Measurements from ENCODE around the gene TTC29.
"Not testable (repeated sequence)": the region's sequence is repeated elsewhere in the genome, so short reads cannot be mapped to it uniquely, and the experiment has no call there.

Gene TTC29

GRCh38 chr4:146842876-146843275 is 102.8 kb downstream of the TTC29 start:
- H3K27ac ChIP-seq: no peak overlapping the region

GRCh38 chr4:146840731-146841130 is 104.9 kb downstream of the TTC29 start:
- no peak overlapping the region for H3K27ac ChIP-seq
- TF ChIP-seq ZFX (IDR thresholded peaks at IDR 0.05) (no peak), CTCF (conservative IDR thresholded peaks at IDR 0.05) (no peak)

More at GRCh38 chr4:146842876-146843275, 102.8 kb downstream of the TTC29 start:
- no peak for TF ChIP-seq ZFX (IDR thresholded peaks at IDR 0.05)
- TF ChIP-seq CTCF (conservative IDR thresholded peaks at IDR 0.05): no peak

GRCh38 chr4:146835096-146835495 is 110.6 kb downstream of the TTC29 start:
- TF ChIP-seq ZFX (IDR thresholded peaks at IDR 0.05) (no peak), CTCF (conservative IDR thresholded peaks at IDR 0.05) (no peak)
- no peak overlapping the region for H3K27ac ChIP-seq

GRCh38 chr4:146834263-146835034 is 111.2 kb downstream of the TTC29 start:
- no peak overlapping the region for H3K27ac ChIP-seq
- TF ChIP-seq ZFX (IDR thresholded peaks at IDR 0.05): no peak

GRCh38 chr4:146833530-146833929 is 112.1 kb downstream of the TTC29 start:
- no peak for TF ChIP-seq CTCF (conservative IDR thresholded peaks at IDR 0.05)

GRCh38 chr4:146822980-146823379 is 122.7 kb downstream of the TTC29 start:
- not testable (repeated sequence) for H3K27ac ChIP-seq

More at GRCh38 chr4:146833530-146833929, 112.1 kb downstream of the TTC29 start:
- H3K27ac ChIP-seq: no peak overlapping the region

- no peak overlapping the region for H3K27ac ChIP-seq
- TF ChIP-seq CTCF (conservative IDR thresholded peaks at IDR 0.05) (no peak), ZFX (IDR thresholded peaks at IDR 0.05) (no peak)
Measured at GRCh38 chr4:146814750-146815149, 130.9 kb downstream of the TTC29 start.

- no peak overlapping the region for H3K27ac ChIP-seq
- TF ChIP-seq ZFX (IDR thresholded peaks at IDR 0.05) (no peak), CTCF (conservative IDR thresholded peaks at IDR 0.05) (no peak)
Measured at GRCh38 chr4:146795711-146796110, 150.0 kb downstream of the TTC29 start.
